PC-9 (cell line): ENCODE measurements around the gene TRPM5. TPM values are rescaled to one million over a fixed set of nuclear protein-coding genes. Genes with fewer than 3 reads are reported as not detected.

Source experiments
- BruUV-seq: library from RNA; stranded (reverse); fragments of 400-500 nt; replicated peaks from 2 replicates; lab custom pipeline; 2021; lab: Mats Ljungman, UMichigan
- CTCF ChIA-PET: fragments of 300-600 bp; sonication (Branson Sonifier 250); formaldehyde crosslinking; loops from one replicate; lab custom pipeline; 2022; ENCODE audit warnings: antibody characterized with exemption; lab: Charles Lee
- POLR2A ChIA-PET: fragments of 300-600 bp; sonication (Branson Sonifier 250); formaldehyde crosslinking; loops from one replicate; lab custom pipeline; 2022; ENCODE audit warnings: antibody characterized with exemption; ENCODE audit not compliant: unreplicated experiment; lab: Charles Lee
- DNase-seq, 2 experiments: peaks; one replicate each; pipeline versions ENCODE4 v3.0.0 to v3.0.0-alpha.2; 2015 to 2022; ENCODE audit warnings: mixed read lengths in 1 of 2
- H2AFZ ChIP-seq: fragments of 200-600 bp; sonication (generic); 2 replicates; pipeline ENCODE4 v1.8.1; 2017; ENCODE audit warnings: antibody characterized with exemption
- H3F3A ChIP-seq: fragments of 200-600 bp; sonication (generic); 2 replicates; pipeline ENCODE4 v1.8.1; 2017; ENCODE audit warnings: antibody characterized with exemption, mild to moderate bottlenecking, low read depth; ENCODE audit not compliant: insufficient read depth
- H3K27ac ChIP-seq: fragments of 200-600 bp; sonication (generic); 2 replicates; pipeline ENCODE4 v1.6.1; 2016; ENCODE audit warnings: mixed run types
- H3K27me3 ChIP-seq: fragments of 200-600 bp; sonication (generic); 2 replicates; pipeline ENCODE4 v1.6.1; 2016; ENCODE audit warnings: low read depth, mixed run types; ENCODE audit not compliant: insufficient read depth
- H3K36me3 ChIP-seq: fragments of 200-600 bp; sonication (generic); 2 replicates; pipeline ENCODE4 v1.6.1; 2016; ENCODE audit warnings: low read depth, mixed run types
- H3K4me1 ChIP-seq: fragments of 200-600 bp; sonication (generic); replicated peaks from 2 replicates; pipeline ENCODE4 v1.6.1; 2016; ENCODE audit warnings: mixed run types; ENCODE audit not compliant: insufficient read depth
- H3K4me2 ChIP-seq: fragments of 200-600 bp; sonication (generic); 2 replicates; pipeline ENCODE4 v1.6.1; 2017; ENCODE audit warnings: mixed run types
- H3K4me3 ChIP-seq: fragments of 200-600 bp; sonication (generic); 2 replicates; pipeline ENCODE4 v1.6.1; 2016; ENCODE audit warnings: mixed run types
- H3K79me2 ChIP-seq: fragments of 200-600 bp; sonication (generic); 2 replicates; pipeline ENCODE4 v1.6.1; 2017; ENCODE audit warnings: low read depth, mixed run types
- H3K9me2 ChIP-seq: fragments of 200-600 bp; sonication (generic); 2 replicates; pipeline ENCODE4 v1.8.1; 2017; ENCODE audit warnings: mild to moderate bottlenecking; ENCODE audit not compliant: insufficient read depth
- H3K9me3 ChIP-seq: fragments of 200-600 bp; sonication (generic); 2 replicates; pipeline ENCODE4 v1.8.1; 2016; ENCODE audit warnings: low read depth; ENCODE audit not compliant: insufficient read depth
- H4K20me1 ChIP-seq: fragments of 200-600 bp; sonication (generic); 2 replicates; pipeline ENCODE4 v1.8.1; 2017; ENCODE audit not compliant: insufficient read depth
- EZH2 ChIP-seq: fragments of 200-600 bp; sonication (generic); IDR thresholded peaks from 2 replicates; pipeline ENCODE4 v1.8.0; 2017; ENCODE audit warnings: antibody characterized with exemption, low read depth
- intact Hi-C: fragments of 100-400 bp; cut with micrococcal nuclease; formaldehyde crosslinking; loops from one replicate; pipeline ENCODE4 v1.10.0; 2022; ENCODE audit not compliant: unreplicated experiment
- total RNA-seq: library from RNA; stranded (reverse); gene quantifications from 2 replicates; pipeline ENCODE4 v1.2.3, GENCODE V29; 2021
- TF ChIP-seq, protein P1 (sequence below): fragments of 200-600 bp; sonication (generic); conservative IDR thresholded peaks from 2 replicates; pipeline ENCODE4 v1.6.1; 2017; ENCODE audit warnings: mixed run types, antibody characterized with exemption, mild to moderate bottlenecking, moderate library complexity

TRPM5 gene
- total RNA-seq, 1 experiment from 2014 or later, result not detected

DNA sequence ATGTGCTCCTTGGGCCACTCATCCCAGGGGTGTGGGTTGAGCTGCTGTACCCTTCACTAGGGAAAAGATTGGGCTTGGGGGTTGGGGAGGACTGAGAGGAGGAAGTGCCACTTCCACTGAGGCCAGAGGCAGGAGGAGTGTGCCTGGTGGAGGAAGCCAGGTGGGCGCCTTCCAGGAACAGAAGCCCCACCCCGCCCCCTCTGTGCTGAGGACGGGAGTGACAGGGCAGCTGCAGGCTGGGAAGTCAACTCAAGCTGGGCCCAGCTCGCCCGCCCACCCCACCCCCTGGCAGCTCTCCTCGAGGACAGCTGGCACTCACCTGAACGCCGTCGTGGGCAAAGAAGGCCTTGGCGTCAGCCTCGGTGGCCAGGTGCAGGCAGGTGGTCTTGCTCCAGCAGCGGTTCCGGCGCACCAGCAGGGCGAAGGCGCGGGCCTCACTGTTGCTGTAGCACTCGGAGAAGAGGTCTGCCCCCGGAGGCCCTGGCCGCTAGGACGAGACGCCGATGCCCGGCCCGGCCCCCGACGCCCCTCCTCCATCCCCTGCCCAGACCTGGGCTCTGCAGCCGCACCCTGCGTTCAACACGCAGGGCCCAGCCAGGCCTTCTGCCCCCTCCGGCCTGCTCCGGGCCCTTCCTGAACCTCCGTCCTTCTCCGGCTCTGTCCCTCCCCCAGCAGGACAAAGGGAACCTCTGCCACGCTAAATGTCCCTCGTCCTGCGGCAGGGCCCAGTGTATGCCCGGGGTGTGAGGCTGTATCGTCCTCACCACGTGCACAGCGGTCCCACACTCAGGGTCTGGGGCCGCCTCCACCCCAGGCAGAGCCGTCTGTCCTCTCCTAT is 30.4 kb downstream of the TRPM5 start:
- Histone ChIP-seq H3K4me3 (no peak overlapping the region), H3K9me3 (no peaks in the 10 kb centered on the region), H3K4me2 (no peak overlapping the region), H3K79me2 (no peaks in the 10 kb centered on the region), H3F3A (no peaks in the 10 kb centered on the region), H3K4me1 (no peaks in the 10 kb centered on the region), H3K36me3 (no peaks in the 10 kb centered on the region), H3K9me2 (no peaks in the 10 kb centered on the region), H3K27me3 (0 out of 2 replicates have a peak, but pooled peaks cover 4% of the 10 kb centered on the region), H3K27ac (no peak overlapping the region), H4K20me1 (no peaks in the 10 kb centered on the region), H2AFZ (no peak overlapping the region)
- ChIA-PET POLR2A (no interaction called here), CTCF (no interaction called here)
- intact Hi-C loops, result no loop called here
- TF ChIP-seq EZH2, result no peak
- TF ChIP-seq, protein P1, sequence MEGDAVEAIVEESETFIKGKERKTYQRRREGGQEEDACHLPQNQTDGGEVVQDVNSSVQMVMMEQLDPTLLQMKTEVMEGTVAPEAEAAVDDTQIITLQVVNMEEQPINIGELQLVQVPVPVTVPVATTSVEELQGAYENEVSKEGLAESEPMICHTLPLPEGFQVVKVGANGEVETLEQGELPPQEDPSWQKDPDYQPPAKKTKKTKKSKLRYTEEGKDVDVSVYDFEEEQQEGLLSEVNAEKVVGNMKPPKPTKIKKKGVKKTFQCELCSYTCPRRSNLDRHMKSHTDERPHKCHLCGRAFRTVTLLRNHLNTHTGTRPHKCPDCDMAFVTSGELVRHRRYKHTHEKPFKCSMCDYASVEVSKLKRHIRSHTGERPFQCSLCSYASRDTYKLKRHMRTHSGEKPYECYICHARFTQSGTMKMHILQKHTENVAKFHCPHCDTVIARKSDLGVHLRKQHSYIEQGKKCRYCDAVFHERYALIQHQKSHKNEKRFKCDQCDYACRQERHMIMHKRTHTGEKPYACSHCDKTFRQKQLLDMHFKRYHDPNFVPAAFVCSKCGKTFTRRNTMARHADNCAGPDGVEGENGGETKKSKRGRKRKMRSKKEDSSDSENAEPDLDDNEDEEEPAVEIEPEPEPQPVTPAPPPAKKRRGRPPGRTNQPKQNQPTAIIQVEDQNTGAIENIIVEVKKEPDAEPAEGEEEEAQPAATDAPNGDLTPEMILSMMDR, result no peak
- no TSS peak for BruUV-seq
- no peak for DNase-seq

DNA sequence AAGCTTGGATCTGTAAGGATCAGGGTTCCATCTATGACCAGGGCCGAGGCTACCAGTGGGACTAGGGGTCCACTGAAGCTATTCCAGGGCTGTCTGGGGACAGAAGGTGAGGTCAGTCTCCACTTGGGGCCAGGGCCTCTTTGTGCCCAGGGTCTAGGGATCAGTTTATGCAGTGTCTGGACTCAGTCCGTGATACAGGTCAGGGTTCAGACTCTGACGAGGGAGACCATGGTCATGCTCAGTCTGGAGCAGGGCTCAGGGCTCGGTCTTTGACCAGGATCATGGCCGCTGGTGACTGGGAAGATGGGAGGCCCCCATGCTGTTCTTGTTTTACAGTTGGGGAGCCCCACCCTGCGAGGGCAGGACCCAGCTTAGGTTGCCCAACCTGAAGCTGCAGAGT is 32.0 kb downstream of the TRPM5 start:
- Histone ChIP-seq H3K4me3 (no peak overlapping the region), H2AFZ (no peak overlapping the region), H3K79me2 (no peaks in the 10 kb centered on the region), H3K4me2 (no peak overlapping the region), H3K36me3 (no peaks in the 10 kb centered on the region), H3K27me3 (0 out of 2 replicates have a peak, but pooled peaks cover 4% of the 10 kb centered on the region), H3F3A (no peaks in the 10 kb centered on the region), H3K9me2 (no peaks in the 10 kb centered on the region), H3K9me3 (no peaks in the 10 kb centered on the region), H4K20me1 (no peaks in the 10 kb centered on the region), H3K4me1 (no peaks in the 10 kb centered on the region), H3K27ac (no peak overlapping the region)
- TF ChIP-seq EZH2, result no peak
- TF ChIP-seq, protein P1, result no peak
- DNase-seq, result no peak
- ChIA-PET CTCF (no interaction called here), POLR2A (no interaction called here)
- no TSS peak for BruUV-seq
- intact Hi-C loops, result no loop called here

DNA sequence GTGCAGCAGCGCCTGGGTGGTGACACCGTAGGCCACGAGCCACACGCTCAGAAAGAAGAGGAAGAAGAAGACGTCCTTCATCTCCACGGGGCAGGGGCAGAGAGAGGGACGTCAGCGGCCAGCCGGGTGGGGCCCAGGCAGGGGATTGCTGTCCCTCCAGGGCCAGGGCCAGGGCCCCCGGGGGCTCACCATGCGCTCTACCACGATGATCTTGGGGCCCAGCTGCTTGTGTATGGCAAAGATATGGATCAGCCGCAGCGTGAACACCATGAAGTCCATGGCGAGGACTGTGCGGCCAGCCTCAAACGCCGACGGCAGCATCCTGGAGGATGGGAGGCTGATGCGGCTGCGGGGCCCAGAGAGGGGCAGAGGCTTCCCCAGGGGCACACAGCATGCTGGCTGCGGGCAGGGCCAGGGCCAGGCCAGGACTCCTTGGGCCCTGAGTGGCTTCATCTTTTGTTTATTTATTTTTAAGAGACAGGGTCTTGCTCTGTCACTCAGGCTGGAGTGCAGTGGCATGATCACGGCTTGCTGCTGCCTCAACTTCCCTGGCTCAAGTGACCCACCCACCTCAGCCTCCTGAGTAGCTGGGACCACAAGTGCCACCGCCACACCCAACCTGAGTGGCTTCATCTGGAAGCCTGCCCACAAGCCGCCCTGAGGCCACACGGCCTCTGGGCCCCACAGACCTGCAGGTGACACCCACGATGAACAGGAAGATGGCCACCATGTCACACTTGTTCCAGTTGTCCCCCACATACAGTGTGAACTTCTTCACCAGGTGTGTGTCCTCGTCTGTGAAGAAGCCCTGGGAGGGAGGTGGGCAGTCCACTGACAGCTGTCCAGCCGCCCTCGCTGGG is 32.6 kb downstream of the TRPM5 start:
- no TSS peak for BruUV-seq
- no peaks in the 10 kb centered on the region for H3F3A ChIP-seq
- 0 out of 2 replicates have a peak, but pooled peaks cover 4% of the 10 kb centered on the region for H3K27me3 ChIP-seq
- H3K9me3 ChIP-seq, result no peaks in the 10 kb centered on the region
- TF ChIP-seq EZH2, result no peak
- TF ChIP-seq, protein P1, result no peak
- intact Hi-C loops, result no loop called here
- H4K20me1 ChIP-seq, result no peaks in the 10 kb centered on the region
- ChIA-PET CTCF (no interaction called here), POLR2A (no interaction called here)
- no peaks in the 10 kb centered on the region for H3K9me2 ChIP-seq
- H3K36me3 ChIP-seq, result no peaks in the 10 kb centered on the region
- no peaks in the 10 kb centered on the region for H3K4me1 ChIP-seq
- H3K79me2 ChIP-seq, result no peaks in the 10 kb centered on the region
- no peak overlapping the region for H2AFZ ChIP-seq
- no peak for DNase-seq
- no peak overlapping the region for H3K4me3 ChIP-seq
- no peak overlapping the region for H3K4me2 ChIP-seq
- H3K27ac ChIP-seq, result no peak overlapping the region
